Activated CD4-positive, alpha-beta T cell treated with anti-CD3 and anti-CD28 coated beads, Interleukin-2, amount 10 ng/mL, durations not matched to agents 7 days and 5 days (primary cell): ENCODE data around the gene FGD3. TPM values are rescaled to one million over a fixed set of nuclear protein-coding genes. Genes with fewer than 3 reads are reported as not detected.
"Not testable (repeated sequence)": the region's sequence is repeated elsewhere in the genome, so short reads cannot be mapped to it uniquely, and the experiment has no call there.

Experiments used
- CTCF ChIA-PET: fragments of 350-600 bp; sonication (Branson Sonifier 250); formaldehyde crosslinking; loops from one replicate; lab custom pipeline; 2021; ENCODE audit warnings: antibody characterized with exemption; lab: Charles Lee
- POLR2A ChIA-PET: fragments of 350-600 bp; sonication (Branson Sonifier 250); formaldehyde crosslinking; loops from one replicate; lab custom pipeline; 2021; ENCODE audit warnings: antibody characterized with exemption; lab: Charles Lee
- DNase-seq: peaks from one replicate; pipeline ENCODE4 v3.0.0-alpha.2; 2020
- H3K27ac Mint-ChIP-seq: one replicate; pipeline ENCODE4 v1.8.0; 2021; ENCODE audit warnings: mild to moderate bottlenecking, moderate library complexity, mixed read lengths
- H3K27me3 Mint-ChIP-seq: one replicate; pipeline ENCODE4 v1.8.0; 2021; ENCODE audit warnings: mixed read lengths
- H3K36me3 Mint-ChIP-seq: one replicate; pipeline ENCODE4 v1.8.0; 2021; ENCODE audit warnings: low read depth, mixed read lengths
- H3K4me1 Mint-ChIP-seq: one replicate; pipeline ENCODE4 v1.8.0; 2021; ENCODE audit warnings: mixed read lengths
- H3K4me3 Mint-ChIP-seq: one replicate; pipeline ENCODE4 v1.8.0; 2021; ENCODE audit warnings: mild to moderate bottlenecking, moderate library complexity, mixed read lengths
- H3K9me3 Mint-ChIP-seq: one replicate; pipeline ENCODE4 v1.8.0; 2021; ENCODE audit warnings: mixed read lengths
- total RNA-seq, 2 experiments: library from RNA; stranded (reverse); gene quantifications; one replicate each; pipeline ENCODE4 v1.2.3, GENCODE V29; 2021

FGD3 gene, protein sequence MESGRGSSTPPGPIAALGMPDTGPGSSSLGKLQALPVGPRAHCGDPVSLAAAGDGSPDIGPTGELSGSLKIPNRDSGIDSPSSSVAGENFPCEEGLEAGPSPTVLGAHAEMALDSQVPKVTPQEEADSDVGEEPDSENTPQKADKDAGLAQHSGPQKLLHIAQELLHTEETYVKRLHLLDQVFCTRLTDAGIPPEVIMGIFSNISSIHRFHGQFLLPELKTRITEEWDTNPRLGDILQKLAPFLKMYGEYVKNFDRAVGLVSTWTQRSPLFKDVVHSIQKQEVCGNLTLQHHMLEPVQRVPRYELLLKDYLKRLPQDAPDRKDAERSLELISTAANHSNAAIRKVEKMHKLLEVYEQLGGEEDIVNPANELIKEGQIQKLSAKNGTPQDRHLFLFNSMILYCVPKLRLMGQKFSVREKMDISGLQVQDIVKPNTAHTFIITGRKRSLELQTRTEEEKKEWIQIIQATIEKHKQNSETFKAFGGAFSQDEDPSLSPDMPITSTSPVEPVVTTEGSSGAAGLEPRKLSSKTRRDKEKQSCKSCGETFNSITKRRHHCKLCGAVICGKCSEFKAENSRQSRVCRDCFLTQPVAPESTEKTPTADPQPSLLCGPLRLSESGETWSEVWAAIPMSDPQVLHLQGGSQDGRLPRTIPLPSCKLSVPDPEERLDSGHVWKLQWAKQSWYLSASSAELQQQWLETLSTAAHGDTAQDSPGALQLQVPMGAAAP
- 100 to 1,000 TPM; 148 to 156 TPM for total RNA-seq

DNA sequence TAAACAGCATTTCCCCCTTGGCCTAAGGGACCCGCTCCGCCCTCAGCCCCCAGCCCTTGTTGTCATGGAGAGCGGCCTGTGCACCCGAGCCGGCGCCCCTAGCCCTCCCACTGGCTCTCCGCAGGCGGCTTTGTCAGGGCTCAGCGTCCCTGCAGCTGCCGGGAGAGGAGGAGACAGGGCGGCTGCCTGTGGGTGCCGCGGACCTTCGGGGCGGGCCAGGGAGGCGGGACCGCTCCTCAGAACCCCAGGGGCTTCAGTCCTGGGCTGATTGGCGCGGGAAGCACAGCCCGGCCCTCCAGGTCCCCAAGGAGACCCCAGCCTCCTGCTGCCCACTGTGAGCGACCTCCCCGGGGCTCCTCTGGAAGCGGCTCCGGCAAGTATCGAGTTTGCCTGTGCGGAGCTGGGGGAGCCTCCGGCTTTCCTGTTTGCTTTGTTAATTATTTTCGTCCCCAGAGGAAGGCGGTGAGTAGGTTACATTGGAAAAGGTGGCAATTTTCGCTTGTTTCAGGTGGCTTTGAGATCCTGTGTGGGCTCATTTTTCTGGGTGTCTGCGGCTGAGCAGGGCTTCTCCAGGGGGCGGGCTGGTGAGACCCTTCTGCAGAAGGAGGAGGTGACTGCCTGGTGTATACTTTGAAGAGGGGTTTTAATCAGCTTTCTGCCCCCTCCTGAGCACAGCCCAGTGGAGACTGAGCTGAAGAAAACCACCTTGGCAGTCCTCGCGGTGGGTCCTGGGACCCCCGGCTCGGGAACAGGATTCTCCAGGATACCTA, at the start of gene FGD3:
FGD3 (plus strand) TSS at position 256 of the 770 bp plus-strand sequence. CDS start 28,734 bp downstream, outside the sequence.
- peak within 1 kb of the TSS; percentile 76 for H3K27ac Mint-ChIP-seq

DNA sequence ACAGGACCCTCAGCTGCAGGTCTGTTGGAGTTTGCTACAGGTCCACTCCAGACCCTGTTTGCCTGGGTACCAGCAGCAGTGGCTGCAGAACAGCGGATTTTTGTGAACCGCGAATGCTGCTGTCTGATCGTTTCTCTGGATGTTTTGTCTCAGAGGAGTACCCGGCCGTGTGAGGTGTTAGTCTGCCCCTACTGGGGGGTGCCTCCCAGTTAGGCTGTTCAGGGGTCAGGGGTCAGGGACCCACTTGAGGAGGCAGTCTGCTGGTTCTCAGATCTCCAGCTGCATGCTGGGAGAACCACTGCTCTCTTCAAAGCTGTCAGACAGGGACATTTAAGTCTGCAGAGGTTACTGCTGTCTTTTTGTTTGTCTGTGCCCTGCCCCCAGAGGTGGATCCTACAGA, 42.2 kb upstream of the FGD3 start:
- POLR2A ChIA-PET, H3K4me1 Mint-ChIP-seq, H3K36me3 Mint-ChIP-seq, CTCF ChIA-PET, H3K27me3 Mint-ChIP-seq, H3K9me3 Mint-ChIP-seq: not testable (repeated sequence)
- DNase-seq, result peak; percentile 15
- Mint-ChIP-seq H3K4me3 (peak overlapping the region; percentile 19), H3K27ac (peak overlapping the region; percentile 6)

More for the DNA sequence above, at the start of gene FGD3:
- ChIA-PET POLR2A (no interaction called here), CTCF (no interaction called here)
- no peaks in the 10 kb centered on the region for H3K9me3 Mint-ChIP-seq
- H3K4me3 Mint-ChIP-seq, result peak within 1 kb of the TSS; percentile 83
- no peaks in the 10 kb centered on the region for H3K27me3 Mint-ChIP-seq
- H3K36me3 Mint-ChIP-seq, result peaks cover 3% of the 10 kb centered on the region
- H3K4me1 Mint-ChIP-seq, result peaks cover 51% of the 10 kb centered on the region
- DNase-seq, result peak; percentile 44

DNA sequence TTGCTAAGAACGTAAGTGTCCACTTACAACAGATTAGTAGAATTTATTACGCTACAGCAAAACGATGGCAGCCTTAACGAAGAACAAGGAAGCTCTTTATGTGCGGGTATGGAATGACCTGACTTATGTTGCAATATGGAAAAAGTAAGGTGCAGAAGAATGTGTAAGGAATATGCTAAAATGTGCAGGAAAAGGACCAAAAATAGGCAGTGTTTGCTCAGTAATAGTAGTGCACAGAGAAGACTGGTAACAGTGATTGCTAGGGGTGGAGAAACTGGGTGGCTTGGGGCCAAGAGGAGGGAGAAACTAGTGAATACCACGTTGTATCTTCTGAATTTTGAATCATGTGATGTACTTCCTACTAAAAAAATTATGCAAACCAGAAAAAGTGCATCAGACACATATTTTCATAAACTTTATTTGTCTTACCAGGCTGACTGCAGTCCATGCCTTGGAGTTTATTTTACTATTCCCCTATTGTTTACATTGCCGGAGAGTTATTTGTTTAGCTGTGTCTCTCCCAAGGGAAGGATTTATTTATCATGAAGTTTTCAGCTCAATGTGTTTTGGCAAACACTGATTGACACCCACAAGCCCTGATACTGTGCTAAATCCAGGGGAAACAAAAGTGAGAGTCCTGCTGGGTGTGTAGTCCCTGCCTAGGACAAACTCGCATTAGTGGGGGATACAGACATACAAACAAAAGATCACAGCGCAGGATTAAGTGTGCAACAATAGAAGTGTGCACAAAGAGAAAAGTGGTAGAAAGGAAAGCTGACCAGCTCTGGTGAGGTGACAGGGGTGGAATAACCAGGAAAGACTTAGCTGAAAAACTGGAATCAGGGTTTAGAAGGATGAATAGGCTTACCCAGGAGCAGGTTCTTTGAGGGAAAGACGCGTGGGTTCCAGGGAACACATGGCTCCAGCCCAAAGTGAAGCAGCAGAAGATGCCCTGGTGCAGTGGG, 35.5 kb upstream of the FGD3 start:
- H3K27me3 Mint-ChIP-seq, result peaks cover 9% of the 10 kb centered on the region

DNA sequence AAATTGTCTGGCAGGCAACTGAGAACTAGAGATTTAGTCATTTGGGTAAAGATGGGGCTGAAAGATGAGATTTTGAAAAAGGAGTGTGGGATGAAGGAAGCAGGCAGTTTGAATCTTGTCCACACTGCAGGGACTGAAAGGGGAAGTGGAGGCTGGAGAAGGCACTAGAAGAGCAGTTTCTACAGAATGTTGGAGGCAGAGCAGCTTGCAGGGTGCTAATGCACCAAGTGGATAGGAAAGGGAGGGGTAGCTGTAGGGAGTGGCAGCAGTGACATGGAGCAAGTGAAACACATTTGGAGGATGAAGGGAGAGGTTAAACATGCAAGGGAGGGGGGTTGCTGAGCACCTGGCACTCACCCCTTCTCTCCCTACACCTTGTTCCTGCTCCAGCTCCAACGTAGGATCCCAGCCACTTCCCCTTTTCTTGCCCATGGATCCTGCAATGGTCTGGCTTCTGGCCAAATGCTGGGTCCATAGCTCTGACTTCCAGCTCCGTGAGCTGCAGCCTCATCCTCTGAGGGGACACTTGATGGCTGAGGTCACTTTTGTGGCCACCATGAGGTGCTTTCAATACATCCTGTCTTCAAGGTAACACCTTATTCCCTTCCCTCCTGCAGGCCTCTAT, 30.0 kb upstream of the FGD3 start:
- H3K27me3 Mint-ChIP-seq, result peaks cover 2% of the 10 kb centered on the region
- no peak overlapping the region for H3K4me3 Mint-ChIP-seq
- ChIA-PET POLR2A (no interaction called here), CTCF (no interaction called here)
- H3K36me3 Mint-ChIP-seq, result no peaks in the 10 kb centered on the region
- no peaks in the 10 kb centered on the region for H3K9me3 Mint-ChIP-seq
- DNase-seq, result no peak
- H3K4me1 Mint-ChIP-seq, result peaks cover 10% of the 10 kb centered on the region
- no peak overlapping the region for H3K27ac Mint-ChIP-seq

More for the DNA sequence above, 35.5 kb upstream of the FGD3 start:
- CTCF ChIA-PET, result interaction anchor here (0.6 to 1.5 kb wide), 2 partner anchors 18 to 175 kb away, joined by 3 to 4 read pairs; no protein-coding TSS in a partner anchor
- Mint-ChIP-seq H3K27ac (no peak overlapping the region), H3K4me1 (no peaks in the 10 kb centered on the region), H3K4me3 (no peak overlapping the region), H3K36me3 (no peaks in the 10 kb centered on the region), H3K9me3 (no peaks in the 10 kb centered on the region)
- POLR2A ChIA-PET, result no interaction called here
- DNase-seq, result no peak

DNA sequence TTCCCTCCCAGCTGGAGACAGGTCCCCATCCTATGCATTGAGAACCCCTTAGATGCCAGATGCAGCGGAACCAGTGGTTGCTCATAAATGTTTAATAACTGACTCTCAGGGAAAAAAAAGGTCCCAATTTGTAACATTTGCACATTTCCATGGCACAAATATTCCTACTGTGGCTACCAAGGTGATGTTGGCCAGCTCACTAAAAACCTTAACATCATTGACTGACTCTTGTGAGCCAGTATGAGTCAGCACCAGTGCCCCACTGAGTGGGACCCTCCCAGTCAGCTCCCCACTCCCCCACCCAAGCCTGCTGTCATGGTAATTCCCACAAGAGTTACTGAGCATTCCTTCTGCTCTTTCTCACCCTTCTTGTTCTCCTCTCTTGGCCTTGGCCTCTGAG, 26.9 kb upstream of the FGD3 start:
- Mint-ChIP-seq H3K27ac (peak overlapping the region; percentile 39), H3K27me3 (peaks cover 2% of the 10 kb centered on the region), H3K4me3 (no peak overlapping the region), H3K4me1 (peaks cover 10% of the 10 kb centered on the region), H3K9me3 (no peaks in the 10 kb centered on the region), H3K36me3 (no peaks in the 10 kb centered on the region)
- POLR2A ChIA-PET, result no interaction called here
- no peak for DNase-seq
- CTCF ChIA-PET, result interaction anchor here (1.0 to 1.5 kb wide), 3 partner anchors 24 to 144 kb away, joined by 3 read pairs; no protein-coding TSS in a partner anchor

DNA sequence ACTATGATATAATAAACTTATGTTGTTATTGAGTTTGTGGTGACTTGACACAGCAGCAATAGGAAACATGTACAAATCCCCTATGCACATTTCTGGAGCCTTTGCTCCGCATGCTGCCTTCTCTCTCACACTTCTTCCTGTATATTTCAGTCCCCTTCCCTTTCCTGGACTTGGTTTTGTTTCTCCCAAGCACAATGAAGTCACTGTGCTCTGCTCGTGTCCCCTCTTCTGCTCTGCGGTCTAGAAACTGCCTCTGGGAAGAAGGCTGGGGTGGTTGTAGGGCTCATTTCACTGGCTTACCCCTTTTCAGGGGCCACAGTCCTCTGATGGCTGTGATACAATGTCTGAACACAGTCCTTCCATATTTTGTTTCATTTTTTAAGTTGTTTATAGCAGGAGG, 15.7 kb upstream of the FGD3 start:
- peaks cover 5% of the 10 kb centered on the region for H3K27me3 Mint-ChIP-seq
- H3K4me1 Mint-ChIP-seq, result no peaks in the 10 kb centered on the region
- POLR2A ChIA-PET, result no interaction called here
- H3K9me3 Mint-ChIP-seq, result no peaks in the 10 kb centered on the region
- DNase-seq, result no peak
- H3K27ac Mint-ChIP-seq, result no peak overlapping the region
- H3K4me3 Mint-ChIP-seq, result no peak overlapping the region
- CTCF ChIA-PET, result no interaction called here
- no peaks in the 10 kb centered on the region for H3K36me3 Mint-ChIP-seq

DNA sequence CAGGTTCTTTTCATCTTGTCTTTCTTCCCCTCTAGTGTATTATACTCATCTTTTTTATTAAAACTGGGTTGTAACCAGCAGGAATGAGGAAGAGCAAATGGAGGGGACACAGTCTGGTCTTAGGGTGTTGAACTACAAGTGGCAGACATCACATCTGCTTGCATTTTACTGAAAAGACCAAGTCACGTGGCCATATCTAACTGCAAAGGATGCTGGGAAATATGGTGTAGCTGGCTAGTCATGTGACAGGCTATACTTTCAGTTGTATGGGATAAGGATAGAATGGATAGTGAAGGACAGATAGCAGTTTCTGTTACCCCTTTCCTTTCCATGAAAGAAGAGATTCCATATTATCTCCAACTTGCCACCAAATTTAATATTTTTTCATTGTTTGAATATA, 13.0 kb upstream of the FGD3 start:
- H3K36me3 Mint-ChIP-seq, result no peaks in the 10 kb centered on the region
- DNase-seq, result no peak
- H3K4me3 Mint-ChIP-seq, result no peak overlapping the region
- POLR2A ChIA-PET, result no interaction called here
- no peak overlapping the region for H3K27ac Mint-ChIP-seq
- no peaks in the 10 kb centered on the region for H3K4me1 Mint-ChIP-seq
- CTCF ChIA-PET, result interaction anchor here (1.3 kb wide), 1 partner anchor 9 kb away, joined by 5 read pairs; no protein-coding TSS in a partner anchor
- no peaks in the 10 kb centered on the region for H3K9me3 Mint-ChIP-seq
- peaks cover 12% of the 10 kb centered on the region for H3K27me3 Mint-ChIP-seq

DNA sequence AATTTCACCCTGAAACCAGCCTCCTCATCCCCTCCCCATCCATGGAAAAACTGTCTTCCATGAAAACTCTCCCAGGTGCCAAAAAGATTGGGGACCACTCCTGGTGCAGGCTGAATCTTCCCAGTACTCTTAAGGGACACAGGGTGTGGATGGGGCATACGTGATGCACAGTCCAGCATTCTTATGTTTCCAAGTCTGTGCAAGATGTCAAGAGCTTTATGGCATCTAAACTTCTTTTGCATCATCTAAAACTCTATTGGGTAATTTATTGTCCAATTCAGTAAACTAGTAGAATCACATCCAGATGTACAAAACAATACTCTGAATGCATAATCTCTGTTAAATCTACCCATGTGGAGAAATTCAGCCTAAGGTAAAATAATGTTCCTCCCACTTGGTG, 9.3 kb upstream of the FGD3 start:
- Mint-ChIP-seq H3K27me3 (peaks cover 12% of the 10 kb centered on the region), H3K4me3 (no peak overlapping the region), H3K9me3 (no peaks in the 10 kb centered on the region), H3K27ac (no peak overlapping the region), H3K36me3 (no peaks in the 10 kb centered on the region), H3K4me1 (no peaks in the 10 kb centered on the region)
- DNase-seq, result no peak
- ChIA-PET POLR2A (no interaction called here), CTCF (interaction anchor here (1.2 kb wide), 1 partner anchor 14 kb away, joined by 3 read pairs; no protein-coding TSS in a partner anchor)

DNA sequence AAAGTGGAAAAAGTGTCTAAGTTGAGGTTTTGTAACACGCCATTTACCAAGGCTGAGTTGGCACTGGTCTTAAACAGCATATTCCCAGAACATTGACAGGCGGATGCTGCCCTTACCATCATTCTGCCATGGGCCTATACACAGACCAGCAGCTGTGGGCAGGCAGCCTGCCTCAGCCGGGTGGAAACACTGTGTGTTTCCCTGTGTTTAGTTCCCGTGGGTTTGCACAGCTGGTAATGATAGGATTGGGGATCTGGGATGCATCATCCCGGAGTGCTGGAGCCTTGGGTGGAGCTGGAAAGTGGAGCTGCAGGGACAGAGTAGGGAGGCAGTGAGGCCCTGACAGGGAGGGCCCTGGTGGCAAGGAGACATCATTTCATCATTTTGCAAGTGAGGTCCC, 5.5 kb upstream of the FGD3 start:
- POLR2A ChIA-PET, result no interaction called here
- Mint-ChIP-seq H3K27me3 (peaks cover 12% of the 10 kb centered on the region), H3K9me3 (no peaks in the 10 kb centered on the region), H3K36me3 (peaks cover 3% of the 10 kb centered on the region), H3K4me3 (no peak overlapping the region), H3K4me1 (peaks cover 7% of the 10 kb centered on the region), H3K27ac (no peak overlapping the region)
- no peak for DNase-seq
- CTCF ChIA-PET, result no interaction called here

DNA sequence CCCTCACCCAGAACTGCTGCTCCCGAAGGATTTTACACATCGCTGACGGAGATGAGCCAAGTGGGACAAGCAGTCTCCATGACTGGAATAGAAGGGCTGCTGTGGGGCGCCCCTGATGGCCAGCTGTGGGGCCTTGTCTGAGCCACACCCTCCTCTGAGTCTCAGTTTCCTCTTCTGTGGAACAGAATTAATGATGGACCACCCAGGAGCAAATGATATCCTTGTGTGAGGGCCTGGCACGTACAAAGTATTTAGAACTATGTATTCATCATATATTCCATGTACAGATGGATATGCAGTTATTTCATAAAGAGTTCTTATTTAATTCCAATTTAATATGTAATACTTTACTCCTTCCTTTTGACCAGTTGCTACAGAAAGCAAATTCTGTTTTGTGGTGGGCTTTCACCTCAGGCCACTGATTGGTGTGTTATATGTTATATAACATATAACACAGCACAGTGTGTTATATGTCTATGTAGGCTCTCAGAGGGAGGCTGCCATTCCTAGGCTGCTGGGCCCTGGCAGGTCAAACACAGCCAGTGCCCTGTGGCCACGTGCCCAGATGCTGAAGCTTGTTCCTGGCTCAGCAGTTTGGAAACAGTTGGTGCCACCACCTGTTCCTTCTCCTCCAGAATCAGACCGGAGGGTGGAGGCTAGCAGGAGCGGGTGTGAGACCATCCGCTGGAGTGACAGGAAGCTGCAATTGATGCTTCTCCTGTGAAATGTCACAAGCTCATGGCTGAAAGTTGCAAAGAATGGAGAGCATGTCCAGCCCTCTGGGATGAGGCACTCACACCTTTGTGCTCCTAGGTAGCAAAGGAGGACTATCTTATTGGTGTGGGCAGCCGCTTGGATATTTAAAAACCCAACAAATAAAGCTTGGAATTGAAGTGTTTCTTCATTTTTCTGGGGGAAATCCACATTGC, 4.4 kb upstream of the FGD3 start:
- H3K9me3 Mint-ChIP-seq, result no peaks in the 10 kb centered on the region
- H3K4me3 Mint-ChIP-seq, result no peak overlapping the region
- H3K36me3 Mint-ChIP-seq, result peaks cover 3% of the 10 kb centered on the region
- no peak for DNase-seq
- H3K27ac Mint-ChIP-seq, result no peak overlapping the region
- H3K27me3 Mint-ChIP-seq, result peaks cover 10% of the 10 kb centered on the region
- H3K4me1 Mint-ChIP-seq, result peaks cover 16% of the 10 kb centered on the region
- CTCF ChIA-PET, result interaction anchor here (0.6 to 1.8 kb wide), 3 partner anchors 9 to 41 kb away, joined by 3 to 5 read pairs (median 4); no protein-coding TSS in a partner anchor
- POLR2A ChIA-PET, result no interaction called here

DNA sequence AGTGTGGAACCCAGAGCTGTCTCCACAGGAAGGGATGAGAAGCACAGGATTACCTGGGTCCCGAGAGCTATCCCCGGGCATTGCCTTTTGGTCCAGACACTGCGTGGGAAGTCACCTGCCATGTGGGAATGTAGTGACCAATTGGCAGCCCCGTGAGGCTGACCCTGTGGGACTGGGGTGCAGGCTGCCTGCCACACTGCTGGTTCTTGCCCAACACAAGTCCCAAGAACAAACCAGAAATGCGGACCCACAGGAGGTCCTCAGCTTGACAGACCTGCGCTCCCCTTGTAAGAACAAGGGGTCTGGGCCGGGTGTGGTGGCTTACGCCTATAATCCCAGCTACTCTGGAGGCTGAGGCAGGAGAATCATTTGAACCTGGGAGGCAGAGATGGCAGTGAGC, 2.4 kb upstream of the FGD3 start:
- Mint-ChIP-seq H3K9me3 (no peaks in the 10 kb centered on the region), H3K4me1 (peaks cover 31% of the 10 kb centered on the region), H3K36me3 (peaks cover 3% of the 10 kb centered on the region), H3K4me3 (no peak overlapping the region), H3K27me3 (no peaks in the 10 kb centered on the region), H3K27ac (no peak overlapping the region)
- POLR2A ChIA-PET, result no interaction called here
- CTCF ChIA-PET, result interaction anchor here (1.2 to 1.3 kb wide), 2 partner anchors 10 to 25 kb away, joined by 3 read pairs; no protein-coding TSS in a partner anchor
- DNase-seq, result no peak
